ENCODE measurements around the gene COQ8B.

The COQ8B gene

GRCh38 chr19:40695881-40696280, 20.8 kb downstream of the COQ8B start:
- H3K27ac Mint-ChIP-seq, result no peak overlapping the region
- H3K4me1 Mint-ChIP-seq, result peaks cover 17% of the 10 kb centered on the region
- no peaks in the 10 kb centered on the region for H3K27me3 Mint-ChIP-seq (ENCODE audit: low read depth)
- H3K4me3 Mint-ChIP-seq, result no peak overlapping the region
- H3K36me3 Mint-ChIP-seq (ENCODE audit: low read depth), result peaks cover 28% of the 10 kb centered on the region
- no peaks in the 10 kb centered on the region for H3K9me3 Mint-ChIP-seq
- TF ChIP-seq CTCF (IDR thresholded peaks at IDR 0.05; ENCODE audit: unreplicated experiment in 3 of 3), result no peak

DNA sequence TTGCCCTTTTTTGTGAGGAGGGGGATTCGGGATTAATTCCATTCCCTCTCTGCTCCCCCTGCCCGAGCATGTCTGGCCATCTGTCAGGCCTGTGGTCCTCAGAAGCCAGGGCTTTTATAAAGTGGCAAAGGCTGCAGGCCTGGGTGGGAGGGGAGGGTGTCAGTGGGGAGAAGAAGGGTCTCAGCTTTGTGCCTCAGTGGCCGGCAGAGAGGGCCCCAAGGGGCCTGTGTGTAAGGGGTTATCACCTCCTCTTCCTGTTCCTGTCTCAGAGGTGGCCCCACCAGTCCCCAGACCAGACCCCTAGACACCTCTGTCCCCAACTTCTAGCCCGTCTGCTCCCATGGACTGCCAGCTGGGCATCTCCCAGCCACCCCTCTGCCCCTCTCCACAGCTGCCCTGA, 22.8 kb downstream of the COQ8B start:
- peak overlapping the region in 1 of 3 experiments; percentile 29 for H3K4me3 Mint-ChIP-seq
- no peak for TF ChIP-seq CTCF (IDR thresholded peaks at IDR 0.05; ENCODE audit: unreplicated experiment in 3 of 3)
- no peaks in the 10 kb centered on the region for H3K9me3 Mint-ChIP-seq
- H3K27ac Mint-ChIP-seq, result no peak overlapping the region
- peaks cover 21% of the 10 kb centered on the region for H3K4me1 Mint-ChIP-seq
- no peaks in the 10 kb centered on the region for H3K27me3 Mint-ChIP-seq (ENCODE audit: low read depth)
- H3K36me3 Mint-ChIP-seq (ENCODE audit: low read depth), result peaks cover 19% of the 10 kb centered on the region

GRCh38 chr19:40693150-40693788, 23.4 kb downstream of the COQ8B start:
- H3K9me3 Mint-ChIP-seq, result no peaks in the 10 kb centered on the region
- TF ChIP-seq CTCF (IDR thresholded peaks at IDR 0.05; ENCODE audit: unreplicated experiment in 3 of 3), result no peak
- H3K36me3 Mint-ChIP-seq (ENCODE audit: low read depth), result peaks cover 17% of the 10 kb centered on the region
- peaks cover 21% of the 10 kb centered on the region for H3K4me1 Mint-ChIP-seq
- H3K27me3 Mint-ChIP-seq (ENCODE audit: low read depth), result no peaks in the 10 kb centered on the region
- no peak overlapping the region for H3K27ac Mint-ChIP-seq
- peak overlapping the region in 1 of 3 experiments; percentile 29 for H3K4me3 Mint-ChIP-seq

DNA sequence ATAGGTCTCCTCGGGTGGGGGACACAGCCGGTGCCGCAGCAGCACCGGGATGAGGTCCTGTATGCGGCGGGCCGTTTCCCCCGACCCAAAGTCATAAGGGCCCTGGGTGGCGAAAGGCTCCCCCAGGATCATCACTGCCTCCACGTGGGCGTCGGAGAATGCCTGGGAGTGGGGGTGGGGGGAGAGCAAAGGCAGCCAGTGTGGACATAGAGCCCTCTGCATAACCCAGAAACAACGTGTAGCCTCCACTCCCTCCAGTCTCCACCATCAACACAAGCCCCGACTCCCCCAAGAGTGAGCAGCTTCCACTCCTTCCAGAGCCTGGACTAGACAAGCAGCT, 24.5 kb downstream of the COQ8B start:
- H3K4me1 Mint-ChIP-seq, result peaks cover 21% of the 10 kb centered on the region
- H3K4me3 Mint-ChIP-seq, result peak overlapping the region; percentile 34 to 51 (median 47)
- no peaks in the 10 kb centered on the region for H3K27me3 Mint-ChIP-seq (ENCODE audit: low read depth)
- no peak for TF ChIP-seq CTCF (IDR thresholded peaks at IDR 0.05; ENCODE audit: unreplicated experiment in 3 of 3)
- no peaks in the 10 kb centered on the region for H3K9me3 Mint-ChIP-seq
- peak overlapping the region; percentile 14 to 98 (median 31) for H3K27ac Mint-ChIP-seq
- peaks cover 14% of the 10 kb centered on the region for H3K36me3 Mint-ChIP-seq (ENCODE audit: low read depth)

DNA sequence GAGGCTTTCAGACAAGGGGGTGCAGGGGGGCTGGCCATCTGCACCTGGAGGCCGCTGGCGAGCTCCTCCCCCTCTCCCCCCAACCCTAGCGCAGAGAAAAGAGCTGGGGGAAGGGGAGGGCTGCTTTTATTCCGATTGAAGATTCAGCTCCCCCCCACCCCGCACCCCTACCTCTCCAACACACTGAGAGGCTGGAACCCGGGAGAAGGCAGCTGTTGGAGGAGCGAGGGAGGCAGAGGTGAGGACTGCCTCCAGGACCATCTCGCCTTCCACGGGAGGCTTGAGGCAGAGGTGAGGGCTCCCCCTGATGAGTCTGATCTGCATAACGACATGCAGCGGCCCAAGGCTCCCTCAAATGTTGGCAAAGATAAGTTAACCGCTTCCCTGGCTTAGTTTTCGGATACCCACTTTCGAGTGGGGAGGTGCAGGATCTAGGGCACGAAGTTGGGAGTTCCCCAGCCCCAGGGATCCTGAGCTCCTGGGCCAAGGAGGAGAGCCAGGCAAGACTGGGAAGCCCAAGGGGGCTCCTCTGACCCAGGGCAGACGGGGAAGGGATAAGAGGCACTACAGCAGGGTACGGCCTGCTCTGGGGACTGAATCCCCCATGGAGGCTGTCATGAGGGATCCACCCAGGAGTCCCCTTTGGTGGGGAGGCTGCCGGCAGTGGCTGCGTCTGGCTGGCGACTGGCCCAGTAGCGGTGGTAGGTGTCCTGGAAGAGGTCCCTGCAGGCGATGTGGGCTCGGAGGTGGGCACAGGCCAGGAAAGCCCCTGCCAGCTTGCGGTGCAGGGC, 25.1 kb downstream of the COQ8B start:
- H3K27me3 Mint-ChIP-seq (ENCODE audit: low read depth), result no peaks in the 10 kb centered on the region
- peak overlapping the region; percentile 76 to 98 (median 96) for H3K27ac Mint-ChIP-seq
- TF ChIP-seq CTCF (IDR thresholded peaks at IDR 0.05; ENCODE audit: unreplicated experiment in 3 of 3), result no peak
- H3K4me3 Mint-ChIP-seq, result peak overlapping the region; percentile 41 to 93 (median 54)
- peaks cover 10% of the 10 kb centered on the region for H3K36me3 Mint-ChIP-seq (ENCODE audit: low read depth)
- H3K4me1 Mint-ChIP-seq, result peaks cover 21% of the 10 kb centered on the region
- H3K9me3 Mint-ChIP-seq, result no peaks in the 10 kb centered on the region

Measured in nephron (organoid).